Uterus (tissue), 2 donors: ENCODE measurements around the gene MATK.

Experiments used
- CTCF ChIP-seq, 4 experiments: fragments of 200-600 bp in 2 of 4; fragments of 450-650 bp in 2 of 4; sonication (generic) in 2 of 4; IDR thresholded peaks; one replicate each; pipeline ENCODE4 v1.5.1; 2016 to 2019; ENCODE audit warnings: antibody characterized with exemption in 4 of 4, mild to moderate bottlenecking in 2 of 4, moderate library complexity in 1 of 4
- POLR2A ChIP-seq, 2 donors: fragments of 450-650 bp; IDR thresholded peaks; one replicate each; pipeline ENCODE4 v1.6.1; 2016; ENCODE audit warnings: antibody characterized with exemption in 2 of 2, mild to moderate bottlenecking in 1 of 2, moderate library complexity in 1 of 2

DNA sequence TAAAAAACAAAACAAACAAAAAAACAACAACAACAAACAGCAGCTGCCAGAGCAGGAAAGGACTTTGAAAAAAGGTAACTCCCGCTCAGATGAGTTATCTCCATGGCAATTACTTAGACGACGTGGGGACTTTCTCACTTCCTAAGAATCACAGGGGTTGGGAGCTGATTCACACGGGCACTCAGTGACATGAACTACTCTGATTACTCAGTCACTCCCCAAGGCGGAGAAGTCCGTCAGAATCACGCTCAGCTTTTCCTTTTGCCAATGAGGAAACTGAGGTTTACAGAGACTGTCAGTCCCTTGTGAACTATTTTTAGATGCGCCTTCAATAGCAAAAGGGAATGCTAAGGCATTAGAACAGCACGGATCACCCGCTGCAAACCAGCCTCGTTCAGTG lies 32.3 kb upstream of the MATK start:
- no peak for TF ChIP-seq POLR2A (IDR thresholded peaks at IDR 0.05)
- no peak for TF ChIP-seq CTCF (IDR thresholded peaks at IDR 0.05)
